HG03196 (cell line): Measurements from ENCODE around the gene CTSH.
"Not testable (repeated sequence)": the region's sequence is repeated elsewhere in the genome, so short reads cannot be mapped to it uniquely, and the experiment has no call there.

Experiments used
- ATAC-seq: cut with Tn5 transposase; IDR thresholded peaks from one replicate; pipeline ENCODE4 v1.9.1; 2021; ENCODE audit not compliant: unreplicated experiment

The CTSH gene

DNA sequence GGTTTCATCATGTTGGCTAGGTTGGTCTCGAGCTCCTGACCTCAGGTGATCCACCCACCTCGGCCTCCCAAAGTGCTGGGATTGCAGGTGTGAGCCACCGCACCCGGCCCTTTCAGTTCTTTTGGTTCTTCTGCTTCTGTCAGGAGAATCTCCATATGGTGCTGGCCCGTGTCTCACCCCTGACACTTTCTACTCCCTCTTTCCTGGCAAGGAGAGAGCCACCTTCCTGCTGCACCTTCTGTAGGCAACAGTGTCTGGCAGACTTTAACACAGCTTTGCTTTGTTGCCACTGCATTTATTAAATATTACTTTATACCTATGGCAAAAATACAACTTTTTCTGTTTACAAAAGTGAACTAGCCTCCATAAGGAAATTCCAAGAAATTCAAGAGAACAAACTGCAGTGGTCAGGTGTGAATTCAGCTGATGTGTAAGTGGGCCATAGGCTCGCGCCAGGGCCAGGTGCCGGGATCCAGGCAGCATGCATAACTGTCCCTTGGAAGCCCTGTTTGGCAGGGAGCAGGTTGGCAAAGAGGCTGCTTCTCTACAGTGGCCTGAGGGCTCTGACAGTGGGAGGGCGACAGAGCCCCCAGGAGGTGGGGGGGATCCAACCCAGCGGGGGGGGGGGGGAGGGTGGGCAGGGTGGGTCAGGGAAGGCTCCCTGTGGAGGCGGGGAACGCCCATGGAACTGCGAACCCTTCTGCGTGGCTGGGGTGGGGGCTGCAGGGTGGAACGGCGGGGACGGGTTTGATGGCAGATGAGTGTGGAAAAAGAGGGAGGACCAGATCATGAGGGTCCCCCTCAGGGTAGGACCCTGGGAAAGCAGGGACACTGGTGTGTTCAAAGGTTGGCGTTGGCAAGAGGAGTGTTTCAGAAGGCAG lies 21.1 kb downstream of the CTSH start:
- ATAC-seq, result no peak

DNA sequence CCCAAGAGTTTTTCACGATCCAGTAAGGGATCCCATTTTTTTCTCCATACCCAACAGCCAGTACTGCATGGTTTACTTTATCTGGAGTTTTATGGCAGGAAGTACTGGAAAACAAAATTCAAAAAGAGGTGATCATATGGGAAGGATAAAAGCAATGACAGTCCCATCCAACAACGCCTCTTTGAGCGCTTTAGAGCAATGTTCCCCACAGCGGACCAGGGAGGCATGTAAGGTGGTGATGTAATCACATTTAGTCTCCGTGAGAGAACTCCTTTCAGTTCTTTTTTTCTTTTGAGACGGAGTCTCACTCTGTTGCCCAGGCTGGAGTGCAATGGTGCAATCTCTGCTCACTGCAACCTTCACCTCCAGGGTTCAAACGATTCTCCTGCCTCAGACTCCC lies 21.8 kb downstream of the CTSH start:
- ATAC-seq, result no peak

DNA sequence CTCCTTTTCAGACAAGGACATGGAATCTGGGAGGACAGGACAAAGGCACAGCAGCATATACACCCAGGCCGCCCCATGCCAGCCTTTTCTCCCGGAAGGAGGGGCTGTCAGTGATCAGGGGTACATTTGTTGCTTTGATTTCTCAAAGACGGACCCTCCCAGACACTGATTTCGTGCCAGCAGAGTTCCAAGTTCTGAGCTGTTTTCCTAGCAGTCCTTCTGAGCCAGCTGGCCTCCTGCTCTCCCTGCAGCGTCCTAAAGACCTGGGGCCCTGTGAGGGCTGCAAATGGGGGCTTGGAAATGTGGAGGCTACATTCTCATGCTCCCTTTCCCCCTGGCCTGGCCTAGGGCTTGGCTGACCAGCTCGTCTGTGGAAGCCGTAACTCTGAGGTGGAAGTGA lies 22.3 kb downstream of the CTSH start:
- no peak for ATAC-seq

DNA sequence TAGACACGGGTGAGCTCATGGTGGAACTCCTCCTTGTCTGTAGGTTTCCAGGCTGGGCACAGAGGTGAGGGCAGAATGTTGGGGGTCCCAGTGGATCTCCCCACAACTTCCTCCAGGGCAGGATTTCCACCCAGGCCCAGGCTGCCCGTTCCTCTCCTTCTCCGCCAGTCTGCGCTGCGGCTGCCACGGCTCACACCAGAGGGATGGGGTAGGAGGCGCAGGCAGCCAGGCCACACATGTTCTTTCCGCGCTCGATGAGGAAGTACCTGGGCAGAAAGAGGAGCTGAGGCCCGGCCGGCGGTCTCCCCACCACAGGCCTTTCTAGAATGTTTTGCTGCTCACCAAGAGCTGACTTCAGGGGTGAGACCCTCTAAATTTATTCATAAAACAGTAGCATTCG lies 22.9 kb downstream of the CTSH start:
- ATAC-seq, result no peak

DNA sequence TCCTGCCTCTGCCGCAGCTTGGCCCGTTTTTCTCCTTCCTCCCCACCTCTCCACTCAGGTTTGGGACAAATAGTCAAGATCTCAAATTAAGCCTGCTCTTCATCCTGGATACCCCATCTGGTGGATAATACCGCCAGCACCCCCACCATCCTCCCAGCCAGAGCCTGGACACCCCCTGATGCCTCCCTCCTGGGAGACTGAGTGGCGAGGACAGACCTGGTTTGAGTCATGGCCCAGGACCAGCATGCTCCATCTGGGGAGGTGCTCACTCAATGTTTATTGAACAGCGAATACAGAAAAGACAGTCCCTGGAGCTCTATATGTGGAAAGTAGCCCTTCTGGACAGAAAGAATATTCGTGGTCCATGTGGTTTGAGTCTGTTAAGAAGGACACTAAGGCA lies 23.3 kb downstream of the CTSH start:
- ATAC-seq, result no peak

DNA sequence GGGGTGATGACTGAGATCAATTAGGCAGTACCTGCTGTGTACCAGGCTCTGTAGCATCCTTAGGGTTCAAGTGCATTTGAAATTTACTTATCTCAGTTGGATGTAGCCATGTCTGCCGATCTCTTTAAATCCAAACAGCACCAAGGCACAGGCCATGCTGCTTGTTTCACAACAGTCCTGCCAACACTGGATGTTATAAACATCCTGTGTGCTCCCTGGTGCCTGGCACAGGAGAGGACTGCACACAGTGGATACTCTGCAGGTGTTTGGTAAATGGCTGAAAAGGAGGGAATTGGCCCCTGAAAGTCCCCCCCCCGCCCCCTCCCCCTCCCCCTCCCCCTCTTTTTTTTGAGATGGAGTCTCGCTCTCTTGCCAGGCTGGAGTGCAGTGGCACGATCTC lies 27.0 kb downstream of the CTSH start:
- no peak for ATAC-seq

DNA sequence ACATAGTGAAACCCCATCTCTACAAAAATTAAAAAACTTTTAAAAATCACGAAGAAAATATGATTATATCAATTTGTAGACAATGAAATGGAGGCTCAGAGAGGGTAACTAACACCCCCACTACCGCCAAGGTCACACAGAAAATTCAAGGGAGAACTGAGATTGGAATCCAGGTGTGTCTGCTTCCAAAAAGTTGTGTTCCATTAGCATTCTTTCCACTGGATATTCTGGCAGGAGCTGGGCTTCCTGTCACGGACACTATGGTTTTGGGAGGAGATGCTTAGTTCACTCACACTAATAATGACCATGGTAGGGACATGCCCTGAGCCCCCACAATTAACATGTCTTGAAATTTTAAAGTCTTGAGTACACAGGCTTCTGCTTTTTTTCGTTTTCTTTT lies 28.8 kb downstream of the CTSH start:
- ATAC-seq, result no peak

DNA sequence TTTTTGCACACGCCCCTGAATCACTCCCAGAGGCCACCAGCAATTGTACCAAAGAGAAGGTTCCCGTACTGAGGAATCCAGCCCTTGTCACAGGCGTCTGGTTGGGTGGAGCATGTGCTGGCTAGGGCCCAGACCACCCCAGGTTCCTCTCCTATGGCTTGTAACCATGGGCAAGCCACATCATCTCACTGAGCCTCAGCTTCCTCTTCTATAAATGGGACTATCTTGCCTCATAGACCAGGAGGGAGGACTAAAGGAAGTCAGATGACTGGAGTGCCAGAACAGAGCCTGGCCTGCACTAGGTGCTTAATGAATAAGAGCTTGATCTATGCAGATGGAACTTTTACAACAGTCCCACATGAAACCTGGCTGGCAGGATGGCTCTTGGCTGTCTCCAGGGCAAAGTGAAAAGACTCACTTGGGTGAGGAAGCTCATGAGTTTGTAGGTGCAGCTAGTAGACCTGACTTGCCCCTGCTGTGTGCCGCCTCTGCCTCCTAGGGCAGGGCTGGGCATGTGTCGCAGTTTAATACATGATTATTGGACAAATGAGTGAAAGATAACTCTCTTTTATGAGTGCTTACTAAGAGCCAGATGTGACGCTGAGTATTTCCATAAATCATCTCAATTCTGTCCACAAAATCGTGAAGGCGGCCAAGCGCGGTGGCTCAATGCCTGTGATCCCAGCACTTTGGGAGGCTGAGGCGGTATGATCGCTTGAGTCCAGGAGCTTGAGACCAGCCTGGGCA lies 29.3 kb downstream of the CTSH start:
- no peak for ATAC-seq

DNA sequence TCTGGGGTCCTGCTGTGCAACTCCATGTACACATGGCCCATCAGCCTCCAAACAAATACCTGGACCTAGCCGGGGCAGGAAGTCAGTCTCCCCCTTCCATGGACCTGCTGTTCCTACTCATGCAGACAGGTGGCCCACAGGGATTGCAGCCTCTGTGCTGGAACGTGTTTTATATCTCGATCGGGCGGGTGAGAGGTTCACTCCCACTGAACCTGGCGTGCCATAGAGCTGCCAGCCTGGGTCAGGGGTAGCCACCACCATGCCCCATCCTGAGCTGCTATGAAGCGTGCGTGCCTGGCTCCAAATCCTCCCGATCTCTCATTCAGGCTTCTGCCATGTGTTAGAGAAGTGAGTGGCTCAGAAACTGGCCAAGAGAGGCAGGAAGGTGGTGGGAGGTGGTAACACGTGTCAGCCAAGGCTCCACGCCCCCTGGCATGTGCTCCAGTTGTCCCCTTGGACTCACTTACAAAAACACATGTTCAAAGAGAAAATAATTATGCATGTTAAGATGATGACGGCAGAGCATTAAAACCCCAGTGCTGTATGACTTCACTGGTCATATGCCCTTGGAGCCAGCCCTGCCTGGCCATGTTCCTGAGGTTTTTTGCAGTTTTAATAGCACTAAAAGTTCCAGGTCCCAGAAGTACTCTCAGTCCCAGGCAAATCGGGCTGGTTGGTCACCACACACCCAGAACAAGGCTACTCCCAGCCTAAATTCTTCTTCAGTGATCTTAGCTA lies 30.6 kb downstream of the CTSH start:
- no peak for ATAC-seq

DNA sequence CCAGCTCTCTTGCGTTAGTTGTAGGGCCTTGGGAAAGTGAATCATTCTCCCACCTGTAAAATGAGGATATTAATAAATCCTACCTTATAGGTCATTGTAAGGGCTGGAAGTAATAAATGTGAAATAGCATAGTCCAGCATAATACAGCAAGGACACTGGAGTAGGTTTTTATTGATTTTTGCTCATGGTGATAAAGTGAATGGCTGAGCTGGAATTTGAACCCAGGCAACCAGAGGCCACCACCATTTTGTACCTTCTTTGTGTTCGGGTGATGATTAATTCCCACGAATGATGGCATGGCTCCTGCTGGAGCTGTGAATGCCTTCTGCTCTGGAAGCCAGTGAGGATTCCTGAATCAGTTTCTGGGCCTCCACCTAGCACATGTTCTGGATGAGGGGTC lies 31.8 kb downstream of the CTSH start:
- ATAC-seq, result no peak

DNA sequence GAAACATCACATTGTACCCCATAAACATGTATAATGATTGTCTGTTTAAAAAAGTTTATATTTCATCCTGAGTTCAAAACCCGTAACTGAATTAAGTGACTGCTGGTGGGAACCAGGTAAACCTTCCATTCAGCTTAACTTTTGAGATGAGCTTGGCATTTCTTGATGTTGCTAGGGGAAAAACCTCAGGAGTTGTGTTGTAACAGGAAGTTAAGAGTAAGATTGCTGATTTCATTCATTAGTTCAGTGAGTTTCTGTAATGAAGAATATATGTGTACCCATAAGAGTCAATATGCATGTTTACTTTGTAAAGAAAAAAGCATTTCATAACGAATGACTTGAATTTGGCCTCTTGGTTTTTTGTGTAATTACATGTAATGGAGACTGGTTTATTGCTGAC lies 32.5 kb downstream of the CTSH start:
- ATAC-seq, result no peak

DNA sequence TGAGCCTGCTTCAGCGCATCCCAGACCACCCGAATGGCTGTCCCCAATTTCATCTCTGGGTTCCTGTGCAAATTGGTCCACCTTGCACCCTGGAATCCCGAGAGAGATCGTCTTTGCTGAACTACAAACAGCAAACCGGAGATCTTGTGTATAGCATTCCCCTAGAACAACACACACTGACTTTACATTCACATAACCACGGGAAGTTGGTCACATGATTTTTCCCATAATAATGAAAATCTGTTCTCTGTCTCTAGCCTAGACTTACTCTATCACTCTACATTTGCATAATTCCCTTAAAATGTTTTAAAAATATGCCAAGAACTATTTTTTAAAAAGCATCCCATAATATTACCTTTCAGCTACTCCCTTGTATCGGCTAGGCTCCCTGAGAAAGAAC lies 34.6 kb downstream of the CTSH start:
- ATAC-seq, result no peak

DNA sequence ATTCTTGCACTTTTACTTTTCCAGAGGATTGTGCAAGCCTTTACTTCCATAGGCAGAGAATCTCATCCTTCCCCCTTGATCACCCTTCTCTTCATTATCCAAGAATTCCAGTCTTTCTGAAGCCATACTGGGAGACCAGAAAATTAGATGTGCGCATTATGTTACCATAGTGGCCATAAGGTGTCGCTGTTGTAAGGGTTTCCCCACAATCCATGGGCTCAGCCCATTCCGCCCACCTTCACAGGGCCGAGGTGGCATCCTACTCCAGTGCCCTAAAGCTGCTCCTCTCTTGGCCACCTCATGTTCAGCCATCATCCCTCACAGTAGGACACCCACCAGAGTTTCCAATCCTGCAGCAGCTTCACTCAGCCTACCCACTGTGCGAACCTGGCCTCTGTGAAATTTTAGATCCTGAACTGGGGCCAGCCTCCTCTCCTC lies 35.0 kb downstream of the CTSH start:
- ATAC-seq, result no peak

DNA sequence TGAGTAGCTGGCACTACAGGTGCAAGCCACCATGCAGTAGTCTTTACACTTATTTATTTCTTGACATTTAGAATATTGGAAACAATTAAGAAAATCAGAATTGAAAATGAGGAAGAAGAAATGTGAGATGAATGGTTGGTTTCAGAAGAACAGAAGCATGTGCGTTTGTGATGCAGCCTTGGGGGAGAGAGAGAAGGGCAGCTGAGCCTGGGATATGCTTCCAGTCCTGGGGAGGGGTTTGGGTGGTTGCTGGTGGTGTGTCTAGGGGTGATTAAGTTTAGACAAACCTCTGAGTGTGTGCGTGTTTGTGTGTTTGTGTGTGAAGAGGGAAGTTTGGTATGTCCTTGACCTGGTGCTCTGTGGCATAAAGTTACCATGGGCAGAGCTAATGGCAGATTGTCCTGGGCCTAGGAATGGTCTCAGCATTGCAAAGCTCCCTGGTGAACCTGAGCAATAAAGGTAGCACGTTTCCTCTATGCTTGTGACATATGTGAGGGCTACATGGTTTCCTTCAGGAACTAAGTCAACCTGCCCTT lies 35.6 kb downstream of the CTSH start:
- ATAC-seq, result no peak

DNA sequence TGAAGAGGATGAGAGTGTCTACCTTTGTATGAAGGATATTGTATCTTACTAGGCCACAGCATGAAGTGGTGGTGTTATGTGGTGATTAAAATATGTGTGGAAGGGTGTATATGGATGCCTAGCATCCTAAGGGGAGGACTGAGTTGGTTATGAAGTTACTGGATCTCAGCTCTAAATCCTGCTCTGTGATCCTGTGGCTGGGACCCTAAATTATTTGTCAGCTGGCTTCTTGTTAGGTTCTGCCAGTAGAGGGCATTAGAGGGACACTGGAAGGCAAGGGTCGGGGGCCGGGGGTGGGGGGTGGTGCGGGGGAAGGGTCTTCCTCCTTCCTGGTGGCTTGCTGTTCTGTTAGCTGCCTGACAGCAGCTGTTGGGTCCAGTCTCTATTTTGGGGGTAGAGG lies 37.3 kb downstream of the CTSH start:
- no peak for ATAC-seq

DNA sequence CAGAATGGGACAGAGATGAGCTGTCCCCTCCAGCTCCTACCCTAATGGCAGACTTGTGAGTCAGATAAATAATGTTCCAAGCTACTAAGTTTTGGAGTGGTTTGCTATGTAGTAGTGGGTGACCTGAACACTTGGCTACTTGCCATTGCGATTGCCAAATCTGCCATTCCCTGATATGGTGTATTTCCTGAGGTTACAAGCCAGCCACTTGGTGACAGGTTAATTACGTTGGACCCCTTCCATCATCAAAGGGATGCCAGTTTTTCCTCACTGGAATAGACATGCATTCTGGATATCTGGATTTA lies 38.6 kb downstream of the CTSH start:
- no peak for ATAC-seq

DNA sequence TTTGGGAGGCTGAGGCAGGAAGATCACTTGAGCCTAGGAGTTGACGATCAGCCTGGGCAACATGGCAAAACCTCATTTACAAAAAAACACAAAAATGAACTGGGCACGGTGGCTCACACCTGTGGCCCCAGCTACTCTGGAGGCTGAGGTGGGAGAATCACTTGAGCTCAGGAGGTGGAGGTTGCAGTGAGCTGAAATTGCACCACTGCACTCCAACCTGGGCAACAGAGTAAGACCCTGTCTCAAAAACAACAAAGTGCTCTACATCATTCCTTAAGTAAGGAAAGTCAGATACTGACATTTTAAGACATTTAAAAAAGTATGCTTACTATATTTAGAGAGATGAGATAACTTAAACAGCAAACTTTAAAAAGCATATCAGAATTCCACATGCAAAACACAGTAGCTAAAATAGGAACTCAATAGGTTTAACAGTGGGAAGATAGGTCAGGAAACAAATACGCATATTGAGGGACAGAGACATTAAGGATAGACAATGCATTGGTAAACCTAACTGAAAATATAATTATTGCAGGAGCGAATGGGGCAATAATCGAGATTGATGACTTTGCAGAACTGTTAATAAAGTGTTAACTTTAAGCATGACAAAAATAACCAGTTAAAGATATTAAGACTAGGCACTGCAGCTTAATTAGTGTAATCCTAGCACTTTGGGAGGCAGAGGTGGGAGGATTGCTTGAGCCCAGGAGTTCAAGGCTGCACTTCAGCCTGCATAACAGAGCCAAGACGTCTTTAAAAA lies 40.1 kb downstream of the CTSH start:
- ATAC-seq, result no peak

DNA sequence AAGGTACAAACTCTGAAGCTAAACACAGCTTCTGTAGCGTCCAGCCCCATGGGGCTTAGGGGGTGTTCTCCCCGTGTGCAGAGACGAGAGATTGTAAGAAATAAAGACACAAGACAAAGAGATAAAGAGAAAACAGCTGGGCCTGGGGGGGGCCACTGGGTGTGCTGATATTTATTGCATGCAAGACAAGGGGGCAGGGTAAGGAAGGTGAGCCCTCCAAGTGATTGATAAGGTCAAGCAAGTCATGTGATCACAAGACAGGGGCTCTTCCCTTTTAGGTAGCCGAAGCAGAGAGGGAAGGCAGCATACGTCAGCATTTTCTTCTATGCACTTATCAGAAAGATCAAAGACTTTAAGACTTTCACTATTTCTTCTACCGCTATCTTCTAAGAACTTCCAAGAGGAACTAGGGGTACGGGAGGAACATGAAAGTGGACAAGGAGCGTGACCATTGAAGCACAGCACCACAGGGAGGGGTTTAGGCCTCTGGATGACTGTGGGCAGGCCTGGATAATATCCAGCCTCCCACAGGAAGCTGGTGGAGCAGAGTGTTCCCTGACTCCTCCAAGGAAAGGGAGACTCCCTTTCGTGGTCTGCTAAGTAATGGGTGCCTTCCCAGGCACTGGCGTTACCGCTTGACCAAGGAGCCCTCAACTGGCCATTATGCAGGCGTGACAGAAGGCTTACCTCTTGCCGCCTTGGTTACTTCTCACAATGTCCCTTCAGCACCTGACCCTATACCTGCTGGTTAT lies 42.4 kb downstream of the CTSH start:
- not testable (repeated sequence) for ATAC-seq

DNA sequence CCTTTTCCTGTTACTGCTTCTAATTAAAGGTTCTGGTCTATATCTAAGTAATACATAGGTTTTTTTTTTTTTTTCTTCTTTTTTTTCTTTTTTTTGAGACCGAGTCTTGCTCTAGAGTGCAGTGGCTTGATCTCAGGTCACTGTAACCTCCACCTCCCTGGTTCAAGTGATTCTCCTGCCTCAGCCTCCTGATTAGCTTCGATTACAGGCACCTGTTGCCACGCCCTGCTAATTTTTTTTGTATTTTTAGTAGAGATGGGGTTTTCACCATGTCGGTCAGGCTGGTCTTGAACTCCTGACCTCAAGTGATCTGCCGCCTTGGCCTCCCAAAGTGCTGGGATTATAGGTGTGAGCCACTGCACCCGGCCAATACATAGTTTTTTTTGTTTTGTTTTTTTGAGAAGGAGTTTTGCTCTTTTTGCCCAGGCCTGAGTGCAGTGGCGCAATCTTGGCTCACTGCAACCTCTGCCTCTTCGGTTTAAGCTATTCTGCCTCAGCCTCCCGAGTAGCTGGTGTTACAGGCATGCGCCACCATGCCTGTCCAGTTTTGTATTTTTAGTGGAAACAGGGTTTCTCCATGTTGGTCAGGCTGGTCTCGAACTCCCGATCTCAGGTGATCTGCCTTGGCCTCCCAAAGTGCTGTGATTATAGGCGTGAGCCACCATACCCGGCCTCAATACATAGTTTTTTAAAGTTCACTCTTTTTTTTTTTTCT lies 43.9 kb downstream of the CTSH start:
- not testable (repeated sequence) for ATAC-seq

DNA sequence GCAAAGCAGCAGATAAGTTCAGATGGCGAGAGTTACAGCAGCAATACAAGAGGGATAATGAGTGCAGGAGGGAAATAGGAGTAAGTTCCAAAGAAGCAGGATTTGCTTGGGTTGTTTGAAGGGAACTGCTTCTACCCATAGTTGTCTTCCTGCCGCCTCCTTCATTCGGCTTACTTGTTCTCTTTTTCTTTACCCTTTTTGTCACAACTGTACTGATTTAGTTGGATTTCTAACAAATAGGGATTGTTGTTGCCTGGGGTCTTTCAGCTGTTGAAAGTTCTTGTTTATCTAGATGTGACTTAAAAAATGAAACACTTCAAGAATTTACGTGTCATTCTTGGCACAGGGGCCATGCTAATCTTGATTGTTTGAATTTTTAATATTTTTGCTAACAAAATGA lies 46.3 kb downstream of the CTSH start:
- no peak for ATAC-seq
